A549 (cell line): Measurements from ENCODE around the gene PAPPA2.

ENCODE experiments used
- CBX2 ChIP-seq: fragments of 200-600 bp; sonication (generic); IDR thresholded peaks from 2 replicates; pipeline ENCODE4 v1.6.1; 2016; ENCODE audit warnings: low read depth, mild to moderate bottlenecking, borderline replicate concordance
- CEBPB ChIP-seq, 2 experiments: fragments of >200 bp in 1 of 2; sonication (Bioruptor Twin) in 1 of 2; formaldehyde crosslinking in 1 of 2; IDR thresholded peaks; 2 replicates each; pipeline ENCODE4 v1.6.1; 2012 to 2016
- CTCF ChIP-seq: fragments of >200 bp; sonication (Bioruptor Twin); formaldehyde crosslinking; IDR thresholded peaks from 3 replicates; pipeline ENCODE4 v1.5.1; 2016
- HOXA7 ChIP-seq: fragments of 250-450 bp; sonication (Bioruptor Pico); IDR thresholded peaks from 2 replicates; pipeline ENCODE4 v1.5.0; 2020; ENCODE audit warnings: mild to moderate bottlenecking, moderate library complexity
- MAX ChIP-seq: IDR thresholded peaks from 2 replicates; pipeline ENCODE4 v1.6.1; 2012
- POLR2A ChIP-seq: IDR thresholded peaks from 2 replicates; pipeline ENCODE4 v1.6.1; 2012; ENCODE audit warnings: mild to moderate bottlenecking, low read length
- RAD21 ChIP-seq, 2 experiments: fragments of >200 bp in 1 of 2; sonication (Bioruptor Twin) in 1 of 2; formaldehyde crosslinking in 1 of 2; IDR thresholded peaks in 1 of 2; conservative IDR thresholded peaks in 1 of 2; 2 replicates in 1 of 2; 3 replicates in 1 of 2; pipeline ENCODE4 v1.6.1; 2012 to 2018; ENCODE audit warnings: inconsistent platforms in 1 of 2
- ZSCAN20 ChIP-seq: fragments of 250-450 bp; sonication (Bioruptor Pico); IDR thresholded peaks from 2 replicates; pipeline ENCODE4 v1.8.0; 2022; ENCODE audit warnings: mild to moderate bottlenecking, moderate library complexity

GRCh38 chr1:176717066-176717750, 254.2 kb downstream of the PAPPA2 start:
- TF ChIP-seq CTCF (no peak), MAX (no peak), POLR2A (no peak), RAD21 (conservative IDR thresholded peaks at IDR 0.05 in 1 of 2, IDR thresholded peaks at IDR 0.05 in 1 of 2) (no peak), CBX2 (no peak), ZSCAN20 (no peak), CEBPB (IDR thresholded peaks at IDR 0.05) (no peak), HOXA7 (CRISPR knock-in tag) (no peak)
